ENCODE results near the gene PFKL. TPM values are rescaled to one million over a fixed set of nuclear protein-coding genes. Genes with fewer than 3 reads are reported as not detected.

Gene PFKL
- total RNA-seq, 1 donor from 2014 or later = 66.6 TPM

DNA sequence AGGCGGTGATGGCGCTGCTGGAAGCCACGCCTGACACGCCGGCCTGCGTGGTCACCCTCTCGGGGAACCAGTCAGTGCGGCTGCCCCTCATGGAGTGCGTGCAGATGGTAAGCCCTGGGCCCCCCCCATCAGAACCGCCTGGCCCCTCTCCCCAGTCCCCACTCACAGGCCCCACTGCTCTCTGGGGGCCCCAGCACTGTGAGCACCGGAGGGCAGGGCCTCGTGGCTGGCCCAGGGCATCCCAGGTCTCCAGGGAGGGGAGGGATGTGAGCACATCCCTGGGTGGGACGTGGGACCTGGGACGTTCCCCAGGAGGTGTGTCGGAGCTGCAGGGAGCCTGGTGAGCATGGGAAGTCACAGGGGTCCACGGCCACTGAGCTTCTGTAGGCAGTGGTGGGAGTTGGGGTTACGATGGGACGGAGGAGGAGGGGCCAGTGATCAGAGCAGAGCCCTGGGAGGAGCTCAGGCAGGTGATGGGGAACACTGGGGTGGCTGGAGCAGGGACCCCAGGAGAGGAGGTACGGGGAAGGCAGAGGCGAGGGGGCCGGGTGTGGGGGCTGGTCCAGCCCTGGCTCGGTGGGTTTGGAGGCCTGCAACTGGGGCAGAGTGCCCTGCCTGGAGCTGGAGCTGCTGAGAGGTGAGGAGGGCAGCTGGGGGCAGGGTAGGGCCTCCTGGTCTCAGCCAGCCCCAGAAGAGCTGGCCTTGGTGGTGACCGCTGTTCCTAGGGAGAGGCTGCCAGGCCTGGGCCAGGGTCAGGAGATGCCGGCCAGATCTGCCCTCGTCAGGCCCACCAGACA, 18.8 kb downstream of the PFKL start:
- DNase-seq (ENCODE audit: low spot score) = no peak
- Mint-ChIP-seq H3K36me3 (ENCODE audit: low read depth, unreplicated experiment) (no peaks in the 10 kb centered on the region), H3K27ac (ENCODE audit: unreplicated experiment) (no peak overlapping the region), H3K9me3 (ENCODE audit: unreplicated experiment) (no peaks in the 10 kb centered on the region), H3K4me3 (ENCODE audit: unreplicated experiment) (no peak overlapping the region), H3K27me3 (ENCODE audit: unreplicated experiment) (peaks cover 5% of the 10 kb centered on the region), H3K4me1 (ENCODE audit: unreplicated experiment) (no peaks in the 10 kb centered on the region)
- TF ChIP-seq CTCF (IDR thresholded peaks at IDR 0.05; ENCODE audit: unreplicated experiment) = no peak

DNA sequence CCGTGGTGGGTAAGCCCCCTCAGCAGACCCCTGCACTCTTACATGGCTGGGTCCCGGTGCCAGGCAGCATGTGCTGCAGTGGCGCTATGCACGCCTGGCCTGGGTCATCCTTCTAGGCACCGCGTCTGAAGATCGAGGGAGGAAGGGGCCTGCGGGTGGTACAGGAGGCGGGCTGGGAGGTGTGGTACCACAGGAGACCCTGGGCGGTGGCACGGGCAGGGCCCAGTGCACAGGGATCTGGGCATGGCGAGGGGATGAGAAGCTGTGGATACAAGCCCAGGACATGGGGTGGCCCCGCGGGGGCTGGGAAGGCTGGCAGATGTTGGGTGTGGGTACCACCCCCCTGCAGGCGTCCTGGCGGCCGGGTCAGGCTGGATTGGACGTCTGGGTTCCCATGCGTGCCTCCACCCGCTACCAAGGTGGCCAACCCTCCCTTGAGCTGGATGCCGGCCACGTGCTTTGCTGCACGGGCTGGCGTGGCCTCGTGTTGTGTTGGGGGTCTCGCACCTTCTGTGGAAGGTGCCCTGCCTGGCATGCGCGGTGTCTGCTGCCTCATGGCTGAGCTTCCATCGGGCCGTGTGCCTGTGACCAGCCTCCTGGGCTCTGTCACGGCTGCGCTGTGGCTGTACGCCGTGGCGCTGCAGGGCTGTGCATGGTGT, 19.7 kb downstream of the PFKL start:
- H3K27ac Mint-ChIP-seq (ENCODE audit: unreplicated experiment) = no peak overlapping the region
- H3K27me3 Mint-ChIP-seq (ENCODE audit: unreplicated experiment) = peaks cover 5% of the 10 kb centered on the region
- H3K36me3 Mint-ChIP-seq (ENCODE audit: low read depth, unreplicated experiment) = no peaks in the 10 kb centered on the region
- no peak overlapping the region for H3K4me3 Mint-ChIP-seq (ENCODE audit: unreplicated experiment)
- H3K4me1 Mint-ChIP-seq (ENCODE audit: unreplicated experiment) = no peaks in the 10 kb centered on the region
- no peaks in the 10 kb centered on the region for H3K9me3 Mint-ChIP-seq (ENCODE audit: unreplicated experiment)
- DNase-seq (ENCODE audit: low spot score) = no peak
- no peak for TF ChIP-seq CTCF (IDR thresholded peaks at IDR 0.05; ENCODE audit: unreplicated experiment)

DNA sequence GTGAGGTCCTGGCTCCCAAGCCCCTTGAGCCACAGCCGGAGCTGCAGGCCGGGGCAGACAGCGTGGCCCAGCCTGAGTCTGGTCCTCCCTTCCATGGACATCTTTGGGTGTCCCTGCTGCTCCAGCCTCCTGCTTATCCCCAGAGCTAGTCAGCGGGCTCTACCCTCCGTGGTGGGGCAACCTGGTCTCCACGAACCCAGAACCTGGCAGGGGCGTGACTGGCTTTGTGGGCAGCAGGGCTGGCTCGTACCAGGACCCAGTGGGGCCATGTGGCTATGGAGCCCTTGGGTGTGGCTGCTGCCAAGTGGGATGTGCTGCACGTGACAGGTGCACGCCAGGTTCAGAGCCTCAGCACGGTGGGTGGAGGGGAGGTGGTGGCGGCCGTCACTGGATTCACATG, 21.0 kb downstream of the PFKL start:
- Mint-ChIP-seq H3K4me1 (ENCODE audit: unreplicated experiment) (no peaks in the 10 kb centered on the region), H3K4me3 (ENCODE audit: unreplicated experiment) (no peak overlapping the region), H3K27me3 (ENCODE audit: unreplicated experiment) (peaks cover 5% of the 10 kb centered on the region), H3K36me3 (ENCODE audit: low read depth, unreplicated experiment) (no peaks in the 10 kb centered on the region), H3K27ac (ENCODE audit: unreplicated experiment) (no peak overlapping the region), H3K9me3 (ENCODE audit: unreplicated experiment) (no peaks in the 10 kb centered on the region)
- DNase-seq (ENCODE audit: low spot score) = no peak
- TF ChIP-seq CTCF (IDR thresholded peaks at IDR 0.05; ENCODE audit: unreplicated experiment) = no peak

DNA sequence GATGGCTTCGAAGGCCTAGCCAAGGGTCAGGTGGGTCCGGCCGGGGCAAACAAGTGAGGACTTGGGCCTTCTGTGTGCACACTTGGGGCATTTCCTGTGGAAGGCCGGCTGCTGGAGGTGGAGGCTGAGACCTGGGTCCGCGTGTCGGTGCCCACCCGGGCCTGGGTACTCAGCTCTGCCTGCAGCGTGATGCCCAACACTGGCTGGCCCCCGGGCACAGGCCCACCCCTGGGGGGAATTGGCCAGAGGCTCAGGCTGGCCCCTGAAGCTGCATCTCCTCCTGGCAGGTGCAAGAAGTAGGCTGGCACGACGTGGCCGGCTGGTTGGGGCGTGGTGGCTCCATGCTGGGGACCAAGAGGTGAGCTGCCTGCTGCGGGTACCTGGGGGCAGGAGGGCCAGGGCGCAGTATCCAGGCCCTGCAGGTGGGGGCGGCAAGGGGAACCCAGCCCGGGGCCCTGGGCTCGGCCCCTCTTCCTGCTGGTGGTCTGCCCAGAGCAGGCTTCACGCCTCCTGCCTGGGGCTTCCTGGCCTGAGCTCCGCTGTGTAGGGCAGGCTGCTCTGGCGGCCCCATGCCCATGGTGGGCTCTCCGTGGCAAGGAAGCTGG, 22.1 kb downstream of the PFKL start:
- H3K4me3 Mint-ChIP-seq (ENCODE audit: unreplicated experiment) = no peak overlapping the region
- no peak for TF ChIP-seq CTCF (IDR thresholded peaks at IDR 0.05; ENCODE audit: unreplicated experiment)
- H3K27ac Mint-ChIP-seq (ENCODE audit: unreplicated experiment) = no peak overlapping the region
- peaks cover 2% of the 10 kb centered on the region for H3K27me3 Mint-ChIP-seq (ENCODE audit: unreplicated experiment)
- no peaks in the 10 kb centered on the region for H3K4me1 Mint-ChIP-seq (ENCODE audit: unreplicated experiment)
- DNase-seq (ENCODE audit: low spot score) = no peak
- no peaks in the 10 kb centered on the region for H3K9me3 Mint-ChIP-seq (ENCODE audit: unreplicated experiment)
- H3K36me3 Mint-ChIP-seq (ENCODE audit: low read depth, unreplicated experiment) = no peaks in the 10 kb centered on the region
